Uterus (tissue), 2 donors: ENCODE data around the gene MAP1B.

Source experiments
- CTCF ChIP-seq, 4 experiments: fragments of 200-600 bp in 2 of 4; fragments of 450-650 bp in 2 of 4; sonication (generic) in 2 of 4; IDR thresholded peaks; one replicate each; pipeline ENCODE4 v1.5.1; 2016 to 2019; ENCODE audit warnings: antibody characterized with exemption in 4 of 4, mild to moderate bottlenecking in 2 of 4, moderate library complexity in 1 of 4
- POLR2A ChIP-seq, 2 donors: fragments of 450-650 bp; IDR thresholded peaks; one replicate each; pipeline ENCODE4 v1.6.1; 2016; ENCODE audit warnings: antibody characterized with exemption in 2 of 2, mild to moderate bottlenecking in 1 of 2, moderate library complexity in 1 of 2

GRCh38 chr5:72206994-72207393 is 99.7 kb downstream of the MAP1B start:
- TF ChIP-seq POLR2A (IDR thresholded peaks at IDR 0.05): no peak
- no peak for TF ChIP-seq CTCF (IDR thresholded peaks at IDR 0.05)
